Dermis blood vessel endothelial cell (primary cell): ENCODE data around the gene UTS2R. TPM values are rescaled to one million over a fixed set of nuclear protein-coding genes. Genes with fewer than 3 reads are reported as not detected.

Experiments
- DNase-seq: peaks from one replicate; pipeline ENCODE4 v3.0.0; 2010
- total RNA-seq: library from RNA; depleted of rRNA; stranded (reverse); fragments of >200 nt; gene quantifications from 2 replicates; pipeline ENCODE4 v1.2.3, GENCODE V29; 2014

Gene UTS2R
- total RNA-seq = not detected in 2 replicates

- no peak for DNase-seq
Measured at GRCh38 chr17:82371333-82372248, at the start of gene UTS2R. TSS of gene UTS2R (plus strand) at chr17:82371765. CDS start at chr17:82374325, 2,560 bp downstream.

- no peak for DNase-seq
Measured at GRCh38 chr17:82321947-82322466, 49.6 kb upstream of the UTS2R start.

GRCh38 chr17:82322526-82323453 is 48.8 kb upstream of the UTS2R start:
- no peak for DNase-seq

GRCh38 chr17:82323514-82324234 is 47.9 kb upstream of the UTS2R start:
- no peak for DNase-seq

- no peak for DNase-seq
Measured at GRCh38 chr17:82324566-82325285, 46.8 kb upstream of the UTS2R start.

- DNase-seq = no peak
Measured at GRCh38 chr17:82325286-82326180, 46.0 kb upstream of the UTS2R start.

- no peak for DNase-seq
Measured at GRCh38 chr17:82327289-82327688, 44.3 kb upstream of the UTS2R start.

- DNase-seq = no peak
Measured at GRCh38 chr17:82327757-82328140, 43.8 kb upstream of the UTS2R start.

- no peak for DNase-seq
Measured at GRCh38 chr17:82328141-82328993, 43.2 kb upstream of the UTS2R start.

- DNase-seq = no peak
Measured at GRCh38 chr17:82328994-82329507, 42.5 kb upstream of the UTS2R start.

- no peak for DNase-seq
Measured at GRCh38 chr17:82329683-82330321, 41.8 kb upstream of the UTS2R start.

- peak; percentile 46 for DNase-seq
Measured at GRCh38 chr17:82330322-82331239, 41.0 kb upstream of the UTS2R start.

- DNase-seq = no peak
Measured at GRCh38 chr17:82331345-82331939, 40.1 kb upstream of the UTS2R start.

GRCh38 chr17:82332669-82333278 is 38.8 kb upstream of the UTS2R start:
- peak; percentile 24 for DNase-seq

GRCh38 chr17:82333279-82334171 is 38.0 kb upstream of the UTS2R start, which contains the start of gene SECTM1:
TSS of gene SECTM1 (minus strand) at chr17:82333766. CDS start at chr17:82327240, 6,526 bp downstream.
- peak; percentile 46 for DNase-seq

GRCh38 chr17:82334204-82334621 is 37.4 kb upstream of the UTS2R start:
- no peak for DNase-seq
